GM10266 (cell line): ENCODE results near the gene GGCX.

ENCODE experiments used
- DNase-seq: peaks from one replicate; pipeline ENCODE4 v3.0.0; 2012; ENCODE audit errors: extremely low spot score
- TF ChIP-seq, protein P1 (sequence below): IDR thresholded peaks from 2 replicates; pipeline ENCODE4 v1.5.1; 2012; ENCODE audit warnings: mild to moderate bottlenecking, low read depth; ENCODE audit not compliant: control insufficient read depth, insufficient read depth; ENCODE audit errors: missing control alignments

GGCX gene

DNA sequence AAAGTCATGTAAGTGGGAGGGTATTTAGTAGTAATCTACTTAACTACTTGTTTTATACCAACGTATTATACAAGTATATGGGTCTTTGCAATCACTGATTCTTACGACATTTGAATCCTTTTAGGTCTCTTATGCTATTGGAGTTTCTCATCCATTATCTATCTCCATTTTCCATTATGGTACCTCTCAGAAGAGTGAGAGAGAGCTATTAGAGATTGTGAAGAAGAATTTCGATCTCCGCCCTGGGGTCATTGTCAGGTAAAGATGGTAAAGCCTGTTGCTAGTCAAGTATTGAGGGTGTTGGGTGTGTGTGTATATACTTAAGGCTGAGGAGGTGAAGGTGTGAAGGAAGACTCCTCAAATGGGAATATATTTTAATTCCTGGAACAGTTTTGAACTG, 18.5 kb downstream of the GGCX start:
- TF ChIP-seq, protein P1, sequence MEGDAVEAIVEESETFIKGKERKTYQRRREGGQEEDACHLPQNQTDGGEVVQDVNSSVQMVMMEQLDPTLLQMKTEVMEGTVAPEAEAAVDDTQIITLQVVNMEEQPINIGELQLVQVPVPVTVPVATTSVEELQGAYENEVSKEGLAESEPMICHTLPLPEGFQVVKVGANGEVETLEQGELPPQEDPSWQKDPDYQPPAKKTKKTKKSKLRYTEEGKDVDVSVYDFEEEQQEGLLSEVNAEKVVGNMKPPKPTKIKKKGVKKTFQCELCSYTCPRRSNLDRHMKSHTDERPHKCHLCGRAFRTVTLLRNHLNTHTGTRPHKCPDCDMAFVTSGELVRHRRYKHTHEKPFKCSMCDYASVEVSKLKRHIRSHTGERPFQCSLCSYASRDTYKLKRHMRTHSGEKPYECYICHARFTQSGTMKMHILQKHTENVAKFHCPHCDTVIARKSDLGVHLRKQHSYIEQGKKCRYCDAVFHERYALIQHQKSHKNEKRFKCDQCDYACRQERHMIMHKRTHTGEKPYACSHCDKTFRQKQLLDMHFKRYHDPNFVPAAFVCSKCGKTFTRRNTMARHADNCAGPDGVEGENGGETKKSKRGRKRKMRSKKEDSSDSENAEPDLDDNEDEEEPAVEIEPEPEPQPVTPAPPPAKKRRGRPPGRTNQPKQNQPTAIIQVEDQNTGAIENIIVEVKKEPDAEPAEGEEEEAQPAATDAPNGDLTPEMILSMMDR: no peak

DNA sequence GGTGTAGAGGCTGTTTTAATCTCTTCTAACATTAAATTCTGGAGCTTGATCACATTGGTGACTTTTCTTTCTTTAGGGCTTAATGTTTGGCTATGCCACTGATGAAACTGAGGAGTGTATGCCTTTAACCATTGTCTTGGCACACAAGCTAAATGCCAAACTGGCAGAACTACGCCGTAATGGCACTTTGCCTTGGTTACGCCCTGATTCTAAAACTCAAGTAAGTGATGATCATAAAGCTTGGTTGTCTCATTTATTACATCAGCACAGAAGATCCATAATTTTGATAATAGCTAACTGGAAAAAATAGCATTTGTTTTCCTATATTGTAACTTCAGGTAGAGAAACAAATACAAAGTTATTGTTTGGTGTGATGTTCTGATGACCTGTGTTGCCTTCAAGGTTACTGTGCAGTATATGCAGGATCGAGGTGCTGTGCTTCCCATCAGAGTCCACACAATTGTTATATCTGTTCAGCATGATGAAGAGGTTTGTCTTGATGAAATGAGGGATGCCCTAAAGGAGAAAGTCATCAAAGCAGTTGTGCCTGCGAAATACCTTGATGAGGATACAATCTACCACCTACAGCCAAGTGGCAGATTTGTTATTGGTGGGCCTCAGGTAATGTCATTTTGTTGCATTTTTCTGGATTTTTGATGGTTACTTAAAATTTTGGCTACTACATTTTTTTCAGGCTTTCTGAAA, 19.4 kb downstream of the GGCX start:
- no peak for DNase-seq
- TF ChIP-seq, protein P1: no peak

More for the DNA sequence above, 18.5 kb downstream of the GGCX start:
- no peak for DNase-seq

DNA sequence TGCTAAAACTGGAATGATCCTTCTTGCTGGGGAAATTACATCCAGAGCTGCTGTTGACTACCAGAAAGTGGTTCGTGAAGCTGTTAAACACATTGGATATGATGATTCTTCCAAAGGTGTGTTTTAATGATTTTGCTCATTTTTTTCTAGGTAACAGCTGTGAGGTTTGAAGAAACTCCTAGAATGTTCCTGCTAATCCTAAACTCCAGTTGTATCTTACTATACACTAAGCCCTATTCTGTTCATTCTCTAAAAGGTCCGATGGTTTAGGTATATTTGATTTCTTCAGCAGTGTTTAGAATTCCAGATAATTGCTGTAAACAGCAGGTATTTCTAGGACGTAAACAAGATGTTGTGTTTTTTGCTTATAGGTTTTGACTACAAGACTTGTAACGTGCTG, 20.0 kb downstream of the GGCX start:
- DNase-seq: no peak
- TF ChIP-seq, protein P1: no peak

DNA sequence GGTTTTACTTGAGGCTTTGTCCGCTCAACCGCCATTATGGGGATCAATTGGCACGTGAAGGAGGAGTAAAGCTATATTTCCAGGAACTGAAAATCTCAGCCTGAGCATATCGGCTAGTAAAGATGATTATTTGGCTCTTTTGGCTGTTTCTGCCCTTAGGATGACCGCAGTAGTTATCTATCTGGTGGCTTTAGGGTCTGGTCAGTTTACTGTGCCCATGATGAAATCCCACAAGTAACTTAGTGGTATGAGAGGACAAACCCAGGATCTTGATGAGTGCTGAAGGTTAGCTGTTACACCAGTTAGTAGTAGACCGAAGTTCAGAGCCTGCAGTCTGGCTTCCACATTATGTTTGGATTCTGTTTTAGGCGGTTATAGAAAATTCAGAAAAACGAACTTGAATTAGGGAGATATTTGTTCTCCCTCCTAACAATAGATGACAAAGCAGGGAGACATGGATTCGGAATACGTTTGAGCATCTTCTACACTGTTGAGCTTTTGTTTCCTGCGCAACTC, 21.1 kb downstream of the GGCX start:
- TF ChIP-seq, protein P1: no peak
- no peak for DNase-seq

DNA sequence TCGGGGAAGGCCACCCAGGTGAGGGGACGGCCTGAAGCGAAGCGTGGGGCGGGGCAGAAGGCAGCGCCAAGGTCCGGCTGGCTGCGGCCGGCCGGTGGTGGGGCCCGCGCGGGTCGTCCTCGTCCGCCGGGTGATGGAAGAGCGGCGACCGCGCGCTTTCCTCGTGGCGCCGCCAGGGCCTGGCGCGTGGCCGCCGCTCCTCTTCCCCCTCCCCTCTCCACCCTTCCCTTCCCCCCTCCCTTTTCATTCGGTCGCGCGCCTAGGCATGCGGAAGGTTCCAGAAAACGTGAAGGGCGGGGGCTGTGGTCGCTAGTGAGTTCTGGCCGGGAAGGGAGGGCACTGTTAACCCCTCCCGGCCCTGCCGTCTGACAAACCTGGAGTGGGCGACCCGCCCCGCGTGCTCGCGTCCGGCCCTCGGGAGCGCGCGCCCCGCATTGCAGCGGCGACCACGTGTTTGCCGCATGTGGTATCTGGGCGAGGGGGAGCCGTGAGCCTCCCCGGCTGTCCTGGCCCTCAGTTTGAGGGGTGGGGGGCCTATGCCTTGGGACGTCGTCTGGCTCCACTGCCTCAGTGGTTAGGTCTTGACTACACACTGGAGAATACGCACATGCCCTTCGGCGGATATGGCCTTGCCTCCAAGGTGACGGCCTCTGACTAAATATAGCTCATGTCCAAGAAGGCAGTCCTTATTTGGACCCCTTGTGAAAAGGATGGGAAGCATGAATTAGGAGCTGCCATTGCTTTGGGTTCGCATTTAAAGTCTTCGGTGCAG, 21.7 kb downstream of the GGCX start:
- TF ChIP-seq, protein P1: no peak
- DNase-seq: peak; percentile 75

DNA sequence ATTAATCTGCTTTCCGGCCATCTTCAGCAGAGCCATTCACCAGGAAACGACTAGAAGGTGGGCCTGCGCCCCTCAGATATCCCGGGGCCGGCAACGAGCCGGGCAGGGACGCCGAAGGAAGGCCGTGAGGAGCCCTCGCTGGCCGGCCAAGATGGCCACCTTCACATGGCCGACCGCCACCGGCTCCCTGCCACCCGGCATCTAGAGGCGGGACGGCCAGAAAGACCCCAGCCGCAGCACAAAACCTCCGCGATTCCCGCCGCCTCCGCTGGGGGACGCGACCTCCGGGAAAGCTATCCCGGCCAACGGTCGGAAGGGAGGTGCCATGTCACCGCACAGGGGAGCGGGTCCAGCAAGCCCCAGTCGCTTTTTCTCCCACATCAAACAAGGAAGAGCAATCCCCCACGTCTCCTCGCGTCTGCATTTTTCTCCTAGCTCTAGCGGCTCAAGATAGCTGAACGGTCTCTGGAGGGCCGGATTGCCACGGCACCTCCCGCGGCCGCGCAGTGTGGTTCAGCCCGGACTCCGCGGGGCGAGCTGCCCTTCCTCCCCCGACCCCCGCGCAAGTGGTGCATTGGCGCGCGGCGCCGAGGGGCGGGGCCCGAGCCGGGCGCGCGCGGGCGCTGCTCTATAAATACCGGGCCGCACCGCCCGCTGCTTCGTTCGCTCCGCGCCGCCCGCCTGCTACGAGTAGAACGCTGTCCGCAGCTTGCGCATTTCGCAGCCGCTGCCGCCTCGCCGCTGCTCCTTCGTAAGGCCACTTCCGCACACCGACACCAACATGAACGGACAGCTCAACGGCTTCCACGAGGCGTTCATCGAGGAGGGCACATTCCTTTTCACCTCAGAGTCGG, 22.6 kb downstream of the GGCX start, which contains the start of gene MAT2A:
Gene MAT2A, plus strand, starts transcription at position 662 of the 854 bp plus-strand sequence. Its CDS starts 120 bp downstream, at position 782.
- TF ChIP-seq, protein P1: peak; percentile 72
- peak; percentile 95 for DNase-seq
